ENCODE results near the gene MYBBP1A. TPM values are rescaled to one million over a fixed set of nuclear protein-coding genes. Genes with fewer than 3 reads are reported as not detected.

The MYBBP1A gene
- total RNA-seq, 1 experiment from 2014 or later, result 130 TPM

- H4K20me1 ChIP-seq (ENCODE audit: insufficient read depth), result no peaks in the 10 kb centered on the region
- no peak overlapping the region for H2AFZ ChIP-seq (ENCODE audit: low read depth, low read length, poor library complexity, severe bottlenecking)
- no peaks in the 10 kb centered on the region for H3K27me3 ChIP-seq (ENCODE audit: insufficient read depth, low read length)
- ChIA-PET RAD21 (ENCODE audit: low non-redundant PET in 1 of 2, low total read pairs in 2 of 2, uncharacterized antibody in 2 of 2, unreplicated experiment in 2 of 2) (no interaction called here), POLR2A (no interaction called here), CTCF (no interaction called here)
- H3K79me2 ChIP-seq (ENCODE audit: insufficient read depth, low read length), result no peaks in the 10 kb centered on the region
- no peak overlapping the region for H3K4me2 ChIP-seq (ENCODE audit: low read length)
- H3K9ac ChIP-seq (ENCODE audit: low read length), result no peak overlapping the region
- no TSS peak for BruUV-seq (replicated peaks)
- ATAC-seq (no peak), DNase-seq (ENCODE audit: low read depth, low spot score) (no peak)
- H3K36me3 ChIP-seq (ENCODE audit: control insufficient read depth in 1 of 2, insufficient read depth in 2 of 2, low read length in 2 of 2), result no peaks in the 10 kb centered on the region
- intact Hi-C loops (cut with micrococcal nuclease), result no loop called here
- no peak overlapping the region for H3K27ac ChIP-seq (ENCODE audit: low read depth, low read length)
- H3K9me2 ChIP-seq (ENCODE audit: insufficient read depth), result no peaks in the 10 kb centered on the region
- H3K4me3 ChIP-seq (replicated peaks in 1 of 2; ENCODE audit: low read depth in 1 of 2, low read length in 2 of 2), result no peak overlapping the region
- H3K4me1 ChIP-seq (ENCODE audit: control insufficient read depth in 1 of 2, insufficient read depth in 2 of 2, low read length in 2 of 2), result no peaks in the 10 kb centered on the region
- TF ChIP-seq POLR2AphosphoS5 (IDR thresholded peaks at IDR 0.05; ENCODE audit: low read depth, low read length), result no peak
- no peak for TF ChIP-seq CTCF (IDR thresholded peaks at IDR 0.05 in 2 of 3, conservative IDR thresholded peaks at IDR 0.05 in 1 of 3; ENCODE audit: borderline replicate concordance in 1 of 3, insufficient read depth in 1 of 3, low read depth in 2 of 3, low read length in 2 of 3)
- no peak for TF ChIP-seq TCF7L2 (IDR thresholded peaks at IDR 0.05; ENCODE audit: borderline replicate concordance, extremely low read depth, insufficient read depth, insufficient read length)
- no peak for TF ChIP-seq POLR2A (IDR thresholded peaks at IDR 0.05; ENCODE audit: borderline replicate concordance, extremely low read depth, insufficient read depth, insufficient read length)
- TF ChIP-seq ATF3 (IDR thresholded peaks at IDR 0.05), result no peak
- no peak for TF ChIP-seq CBX3 (IDR thresholded peaks at IDR 0.05; ENCODE audit: low read depth)
- no peaks in the 10 kb centered on the region for H3K9me3 ChIP-seq (ENCODE audit: control insufficient read depth in 1 of 2, insufficient read depth in 1 of 2, low read depth in 1 of 2, low read length in 2 of 2)
Observed at GRCh38 chr17:4573115-4573514, 17.9 kb upstream of the MYBBP1A start.

GRCh38 chr17:4572131-4572530 is 16.9 kb upstream of the MYBBP1A start:
- ChIA-PET CTCF (no interaction called here), RAD21 (ENCODE audit: low non-redundant PET in 1 of 2, low total read pairs in 2 of 2, uncharacterized antibody in 2 of 2, unreplicated experiment in 2 of 2) (no interaction called here), POLR2A (no interaction called here)
- Histone ChIP-seq H3K79me2 (ENCODE audit: insufficient read depth, low read length) (no peaks in the 10 kb centered on the region), H3K4me1 (ENCODE audit: control insufficient read depth in 1 of 2, insufficient read depth in 2 of 2, low read length in 2 of 2) (no peaks in the 10 kb centered on the region), H3K27me3 (ENCODE audit: insufficient read depth, low read length) (no peaks in the 10 kb centered on the region), H3K27ac (ENCODE audit: low read depth, low read length) (no peak overlapping the region), H4K20me1 (ENCODE audit: insufficient read depth) (no peaks in the 10 kb centered on the region), H3K4me2 (ENCODE audit: low read length) (no peak overlapping the region), H3K9ac (ENCODE audit: low read length) (no peak overlapping the region), H3K9me2 (ENCODE audit: insufficient read depth) (no peaks in the 10 kb centered on the region), H3K4me3 (replicated peaks in 1 of 2; ENCODE audit: low read depth in 1 of 2, low read length in 2 of 2) (no peak overlapping the region), H2AFZ (ENCODE audit: low read depth, low read length, poor library complexity, severe bottlenecking) (no peak overlapping the region), H3K36me3 (ENCODE audit: control insufficient read depth in 1 of 2, insufficient read depth in 2 of 2, low read length in 2 of 2) (no peaks in the 10 kb centered on the region), H3K9me3 (ENCODE audit: control insufficient read depth in 1 of 2, insufficient read depth in 1 of 2, low read depth in 1 of 2, low read length in 2 of 2) (no peaks in the 10 kb centered on the region)
- BruUV-seq (replicated peaks), result no TSS peak
- DNase-seq (ENCODE audit: low read depth, low spot score) (no peak), ATAC-seq (no peak)
- intact Hi-C loops (cut with micrococcal nuclease), result no loop called here
- TF ChIP-seq MAX (IDR thresholded peaks at IDR 0.05) (no peak), POLR2AphosphoS5 (IDR thresholded peaks at IDR 0.05; ENCODE audit: low read depth, low read length) (no peak), CTCF (IDR thresholded peaks at IDR 0.05 in 2 of 3, conservative IDR thresholded peaks at IDR 0.05 in 1 of 3; ENCODE audit: borderline replicate concordance in 1 of 3, insufficient read depth in 1 of 3, low read depth in 2 of 3, low read length in 2 of 3) (no peak), ZBTB33 (IDR thresholded peaks at IDR 0.05; ENCODE audit: extremely low read depth, insufficient replicate concordance, low read length) (no peak), EGR1 (IDR thresholded peaks at IDR 0.05; ENCODE audit: low read depth) (no peak), RAD21 (IDR thresholded peaks at IDR 0.05; ENCODE audit: low read depth) (no peak)
